Neutrophil (primary cell): ENCODE results near the gene ARID3B.

Source experiments
- H3K27ac ChIP-seq: fragments of 200-600 bp; sonication (generic); 2 replicates; pipeline ENCODE4 v1.5.1; 2016; ENCODE audit warnings: mild to moderate bottlenecking, moderate library complexity
- H3K27me3 ChIP-seq: fragments of 200-600 bp; sonication (generic); 2 replicates; pipeline ENCODE4 v1.6.0; 2016; ENCODE audit warnings: mild to moderate bottlenecking
- H3K36me3 ChIP-seq: fragments of 200-600 bp; sonication (generic); 2 replicates; pipeline ENCODE4 v1.5.1; 2017
- H3K4me1 ChIP-seq, 2 experiments: fragments of 200-600 bp in 1 of 2; sonication (generic) in 1 of 2; 1 replicate in 1 of 2; 2 replicates in 1 of 2; pipeline versions ENCODE4 v1.5.1 to v1.6.1; 2013 to 2016; ENCODE audit warnings: low read depth in 1 of 2, low read length in 1 of 2, mild to moderate bottlenecking in 1 of 2, moderate library complexity in 1 of 2; ENCODE audit not compliant: control insufficient read depth in 1 of 2, insufficient read depth in 1 of 2
- H3K4me3 ChIP-seq, 2 experiments: fragments of 200-600 bp in 1 of 2; sonication (generic) in 1 of 2; 1 replicate in 1 of 2; 2 replicates in 1 of 2; pipeline ENCODE4 v1.5.1; 2013 to 2016; ENCODE audit warnings: low read depth in 1 of 2, low read length in 1 of 2, mild to moderate bottlenecking in 1 of 2, moderate library complexity in 1 of 2
- H3K9me3 ChIP-seq: fragments of 200-600 bp; sonication (generic); 2 replicates; pipeline ENCODE4 v1.5.1; 2016
- CTCF ChIP-seq: fragments of 200-600 bp; sonication (generic); IDR thresholded peaks from 2 replicates; pipeline ENCODE4 v1.5.1; 2016; ENCODE audit warnings: antibody characterized with exemption

ARID3B gene

GRCh38 chr15:74646480-74646879, 105.5 kb downstream of the ARID3B start:
- Histone ChIP-seq H3K27me3 (no peaks in the 10 kb centered on the region), H3K4me1 (peaks cover 0 to 2% of the 10 kb centered on the region in 2 experiments), H3K9me3 (no peaks in the 10 kb centered on the region), H3K4me3 (no peak overlapping the region), H3K27ac (no peak overlapping the region), H3K36me3 (no peaks in the 10 kb centered on the region)
- no peak for TF ChIP-seq CTCF
